ENCODE measurements around the gene VNN1.

VNN1 gene

GRCh38 chr6:132634796-132635195, 79.1 kb downstream of the VNN1 start:
- no peak for TF ChIP-seq CTCF (IDR thresholded peaks at IDR 0.05; ENCODE audit: low read depth, low read length)
- DNase-seq = no peak
- Histone ChIP-seq H3K36me3 (no peaks in the 10 kb centered on the region), H3K27ac (no peak overlapping the region), H3K9me3 (ENCODE audit: severe bottlenecking) (no peaks in the 10 kb centered on the region), H3K27me3 (ENCODE audit: insufficient read depth, low read depth, severe bottlenecking) (peaks cover 35% of the 10 kb centered on the region), H3K4me3 (ENCODE audit: low read depth, low read length) (no peak overlapping the region)

GRCh38 chr6:132633362-132633761, 80.5 kb downstream of the VNN1 start:
- DNase-seq = no peak
- H3K9me3 ChIP-seq (ENCODE audit: severe bottlenecking) = no peaks in the 10 kb centered on the region
- TF ChIP-seq CTCF (IDR thresholded peaks at IDR 0.05; ENCODE audit: low read depth, low read length) = no peak

More at GRCh38 chr6:132633362-132633761, 80.5 kb downstream of the VNN1 start:
- no peak overlapping the region for H3K4me3 ChIP-seq (ENCODE audit: low read depth, low read length)
- H3K36me3 ChIP-seq = no peaks in the 10 kb centered on the region
- no peak overlapping the region for H3K27ac ChIP-seq
- peaks cover 39% of the 10 kb centered on the region for H3K27me3 ChIP-seq (ENCODE audit: insufficient read depth, low read depth, severe bottlenecking)

Measured in WERI-Rb-1 (cell line).